ENCODE results near the gene SLC43A1. TPM values are rescaled to one million over a fixed set of nuclear protein-coding genes. Genes with fewer than 3 reads are reported as not detected.
A peak's percentile ranks its signal among the peaks of the same experiment; 100 is the strongest.

Gene SLC43A1
- polyA plus RNA-seq, 2 donors = 2.5 to 3.7 TPM

GRCh38 chr11:57439786-57440185 lies 75.7 kb downstream of the SLC43A1 start:
- 80 to 85% methylated on average over 6 of the region's 6 CpGs for WGBS, 2 donors
- no peaks in the 10 kb centered on the region for H3K4me1 ChIP-seq (ENCODE audit: control insufficient read depth in 2 of 2, insufficient read depth in 2 of 2, low read length in 1 of 2)
- no peaks in the 10 kb centered on the region for H3K36me3 ChIP-seq (ENCODE audit: control insufficient read depth in 2 of 2, insufficient read depth in 2 of 2, low read length in 1 of 2)
- H3K9me3 ChIP-seq (ENCODE audit: control insufficient read depth in 2 of 2, insufficient read depth in 1 of 2, low read depth in 1 of 2, low read length in 1 of 2) = no peaks in the 10 kb centered on the region
- no peak overlapping the region for H3K27ac ChIP-seq (ENCODE audit: low read depth in 2 of 2, low read length in 1 of 2)
- no peak overlapping the region for H3K4me3 ChIP-seq (ENCODE audit: low read depth in 1 of 2, low read length in 2 of 2)
- H3K27me3 ChIP-seq (ENCODE audit: control insufficient read depth in 1 of 2, insufficient read depth in 2 of 2, low read length in 2 of 2) = no peaks in the 10 kb centered on the region

- Histone ChIP-seq H3K27me3 (ENCODE audit: control insufficient read depth in 1 of 2, insufficient read depth in 2 of 2, low read length in 2 of 2) (no peaks in the 10 kb centered on the region), H3K9me3 (ENCODE audit: control insufficient read depth in 2 of 2, insufficient read depth in 1 of 2, low read depth in 1 of 2, low read length in 1 of 2) (no peaks in the 10 kb centered on the region), H3K36me3 (ENCODE audit: control insufficient read depth in 2 of 2, insufficient read depth in 2 of 2, low read length in 1 of 2) (no peaks in the 10 kb centered on the region), H3K4me3 (ENCODE audit: low read depth in 1 of 2, low read length in 2 of 2) (no peak overlapping the region), H3K4me1 (ENCODE audit: control insufficient read depth in 2 of 2, insufficient read depth in 2 of 2, low read length in 1 of 2) (no peaks in the 10 kb centered on the region), H3K27ac (ENCODE audit: low read depth in 2 of 2, low read length in 1 of 2) (no peak overlapping the region)
- WGBS, 2 donors = 82 to 86% methylated on average over 12 of the region's 12 CpGs
These were observed 76.9 kb downstream of the SLC43A1 start for GRCh38 chr11:57438345-57439285.

- Histone ChIP-seq H3K36me3 (ENCODE audit: control insufficient read depth in 2 of 2, insufficient read depth in 2 of 2, low read length in 1 of 2) (no peaks in the 10 kb centered on the region), H3K9me3 (ENCODE audit: control insufficient read depth in 2 of 2, insufficient read depth in 1 of 2, low read depth in 1 of 2, low read length in 1 of 2) (no peaks in the 10 kb centered on the region), H3K27me3 (ENCODE audit: control insufficient read depth in 1 of 2, insufficient read depth in 2 of 2, low read length in 2 of 2) (no peaks in the 10 kb centered on the region), H3K27ac (ENCODE audit: low read depth in 2 of 2, low read length in 1 of 2) (no peak overlapping the region), H3K4me3 (ENCODE audit: low read depth in 1 of 2, low read length in 2 of 2) (no peak overlapping the region), H3K4me1 (ENCODE audit: control insufficient read depth in 2 of 2, insufficient read depth in 2 of 2, low read length in 1 of 2) (no peaks in the 10 kb centered on the region)
- WGBS, 2 donors = 77 to 83% methylated on average over 7 of the region's 7 CpGs
These were observed 79.5 kb downstream of the SLC43A1 start for GRCh38 chr11:57436031-57436430.

GRCh38 chr11:57434640-57435546 lies 80.6 kb downstream of the SLC43A1 start:
- no peaks in the 10 kb centered on the region for H3K9me3 ChIP-seq (ENCODE audit: control insufficient read depth in 2 of 2, insufficient read depth in 1 of 2, low read depth in 1 of 2, low read length in 1 of 2)
- no peaks in the 10 kb centered on the region for H3K27me3 ChIP-seq (ENCODE audit: control insufficient read depth in 1 of 2, insufficient read depth in 2 of 2, low read length in 2 of 2)
- WGBS, 2 donors = 45 to 55% methylated on average over 15 of the region's 15 CpGs
- no peaks in the 10 kb centered on the region for H3K4me1 ChIP-seq (ENCODE audit: control insufficient read depth in 2 of 2, insufficient read depth in 2 of 2, low read length in 1 of 2)
- peak overlapping the region; percentile 60 to 76 for H3K27ac ChIP-seq (ENCODE audit: low read depth in 2 of 2, low read length in 1 of 2)
- H3K4me3 ChIP-seq (ENCODE audit: low read depth in 1 of 2, low read length in 2 of 2) = no peak overlapping the region
- H3K36me3 ChIP-seq (ENCODE audit: control insufficient read depth in 2 of 2, insufficient read depth in 2 of 2, low read length in 1 of 2) = no peaks in the 10 kb centered on the region

Other genes starting within 250 kb of the SLC43A1 start
- gene TNKS1BP1, start 190.8 kb downstream of the SLC43A1 start, polyA plus RNA-seq = 100 to 1,000 TPM; 114 to 249 TPM
- gene SSRP1, start 179.8 kb downstream of the SLC43A1 start, polyA plus RNA-seq = 10 to 100 TPM; 18.8 to 67.4 TPM
- gene P2RX3, start 177.3 kb downstream of the SLC43A1 start, polyA plus RNA-seq = not detected
- gene PRG3, start 134.6 kb downstream of the SLC43A1 start, polyA plus RNA-seq = not detected
- gene PRG2, start 125.1 kb downstream of the SLC43A1 start, polyA plus RNA-seq = under 1 TPM; 0.45 to 0.60 TPM
- gene SLC43A3, start 88.6 kb downstream of the SLC43A1 start, polyA plus RNA-seq = 10 to 100 TPM; 24.0 to 28.9 TPM
- under 1 TPM; 0.20 to 0.49 TPM for gene RTN4RL2, start 55.2 kb downstream of the SLC43A1 start, polyA plus RNA-seq
- 10 to 100 TPM; 38.8 to 61.6 TPM for gene TIMM10, start 15.1 kb upstream of the SLC43A1 start, polyA plus RNA-seq
- gene SMTNL1, start 21.9 kb upstream of the SLC43A1 start, polyA plus RNA-seq = not detected
- gene UBE2L6, start 52.0 kb upstream of the SLC43A1 start, polyA plus RNA-seq = 10 to 100 TPM; 10.3 to 28.1 TPM
- gene SERPING1, start 82.0 kb upstream of the SLC43A1 start, polyA plus RNA-seq = 10 to 100 TPM; 36.5 to 99.3 TPM
- gene YPEL4, start 134.2 kb upstream of the SLC43A1 start, polyA plus RNA-seq = under 1 TPM; 0.35 to 0.39 TPM
- gene CLP1, start 142.1 kb upstream of the SLC43A1 start, polyA plus RNA-seq = 10 to 100 TPM in 1 of 2 donors, 1 to 10 TPM in 1; 4.4 to 11.4 TPM
- 10 to 100 TPM; 57.4 to 59.7 TPM for gene ZDHHC5, start 152.4 kb upstream of the SLC43A1 start, polyA plus RNA-seq
- gene MED19, start 196.5 kb upstream of the SLC43A1 start, polyA plus RNA-seq = 10 to 100 TPM in 1 of 2 donors, 1 to 10 TPM in 1; 6.2 to 11.9 TPM
- 10 to 100 TPM; 37.1 to 68.9 TPM for gene TMX2, start 196.9 kb upstream of the SLC43A1 start, polyA plus RNA-seq
- 100 to 1,000 TPM in 1 of 2 donors, 10 to 100 TPM in 1; 87.4 to 115 TPM for gene SELENOH, start 225.8 kb upstream of the SLC43A1 start, polyA plus RNA-seq
- under 1 TPM in 1 of 2 donors, not detected in 1; 0.02 TPM for gene BTBD18, start 236.1 kb upstream of the SLC43A1 start, polyA plus RNA-seq
- gene CTNND1, start 246.1 kb upstream of the SLC43A1 start, polyA plus RNA-seq = 100 to 1,000 TPM in 1 of 2 donors, 10 to 100 TPM in 1; 89.7 to 125 TPM

Measured in esophagus (tissue), 2 donors.